A549 (cell line): ENCODE data around the gene CYP3A4. TPM values are rescaled to one million over a fixed set of nuclear protein-coding genes. Genes with fewer than 3 reads are reported as not detected.

Experiments
- ATAC-seq, 2 experiments: fragments of 200-7000 bp in 1 of 2; fragments of >200 bp in 1 of 2; cut with Nextera tagmentation in 1 of 2; cut with Tn5 transposase in 1 of 2; 3 replicates each; pipeline versions ENCODE4 v1.8.0 to v1.9.1; 2018 to 2020; ENCODE audit warnings: mild to moderate bottlenecking in 1 of 2, moderate library complexity in 1 of 2
- CTCF ChIA-PET: fragments of 300-600 bp; sonication (Branson Sonifier 250); formaldehyde crosslinking; extraction: SDS; loops from one replicate; lab custom pipeline; 2021; ENCODE audit warnings: antibody characterized with exemption, inconsistent platforms; lab: Yijun Ruan, JAX
- POLR2A ChIA-PET: fragments of 350-600 bp; formaldehyde crosslinking; extraction: SDS; loops from one replicate; lab custom pipeline; 2021; ENCODE audit warnings: antibody characterized with exemption, inconsistent platforms; lab: Yijun Ruan, JAX
- DNase-seq, 2 experiments: peaks; one replicate each; pipeline versions ENCODE4 v3.0.0 to v3.0.0-alpha.2; 2011 to 2016; ENCODE audit warnings: low read depth in 1 of 2, low spot score in 1 of 2
- FAIRE-seq: peaks from 2 replicates; lab custom pipeline; 2011; peaks lifted over from hg19 to GRCh38; lab: Jason Lieb, UNC
- H3K27ac ChIP-seq, 2 experiments: fragments of >200 bp; sonication (Bioruptor Twin); formaldehyde crosslinking; 3 replicates each; pipeline ENCODE4 v1.5.1; 2016 to 2017
- H3K4me1 ChIP-seq: fragments of >200 bp; sonication (Bioruptor Twin); formaldehyde crosslinking; 3 replicates; pipeline ENCODE4 v1.6.1; 2016
- H3K4me2 ChIP-seq: fragments of >200 bp; sonication (Bioruptor Twin); formaldehyde crosslinking; 3 replicates; pipeline ENCODE4 v1.6.1; 2016
- H3K4me3 ChIP-seq: fragments of >200 bp; sonication (Bioruptor Twin); formaldehyde crosslinking; 3 replicates; pipeline ENCODE4 v1.5.1; 2016
- H3K9me3 ChIP-seq: fragments of >200 bp; sonication (Bioruptor Twin); formaldehyde crosslinking; 3 replicates; pipeline ENCODE4 v1.6.1; 2016
- ATOH8 ChIP-seq: fragments of 250-450 bp; sonication (Bioruptor Pico); IDR thresholded peaks from 2 replicates; pipeline ENCODE4 v1.5.0; 2020; ENCODE audit warnings: low read depth, mild to moderate bottlenecking, moderate library complexity
- BHLHE40 ChIP-seq: IDR thresholded peaks from 2 replicates; pipeline ENCODE4 v1.6.1; 2012; ENCODE audit warnings: low read depth, low read length, inconsistent platforms
- CBX8 ChIP-seq: fragments of 200-600 bp; sonication (generic); IDR thresholded peaks from 2 replicates; pipeline ENCODE4 v1.6.1; 2016
- CHD4 ChIP-seq: fragments of 200-600 bp; sonication (generic); IDR thresholded peaks from 2 replicates; pipeline ENCODE4 v1.6.1; 2016; ENCODE audit warnings: antibody characterized with exemption, mild to moderate bottlenecking, borderline replicate concordance
- EHF ChIP-seq: fragments of 250-450 bp; sonication (Bioruptor Pico); IDR thresholded peaks from 2 replicates; pipeline ENCODE4 v1.5.0; 2020; ENCODE audit warnings: mild to moderate bottlenecking
- EP300 ChIP-seq, 2 experiments: fragments of >200 bp; sonication (Bioruptor Twin); formaldehyde crosslinking; IDR thresholded peaks; 2 replicates in 1 of 2; 3 replicates in 1 of 2; pipeline ENCODE4 v1.6.1; 2016 to 2017
- FOSB ChIP-seq: fragments of 250-450 bp; sonication (Bioruptor Pico); IDR thresholded peaks from 2 replicates; pipeline ENCODE4 v1.5.0; 2020; ENCODE audit warnings: mild to moderate bottlenecking, moderate library complexity
- FOXS1 ChIP-seq: fragments of 250-450 bp; sonication (Bioruptor Pico); IDR thresholded peaks from 2 replicates; pipeline ENCODE4 v1.5.0; 2020; ENCODE audit warnings: mild to moderate bottlenecking, moderate library complexity
- GATA3 ChIP-seq: IDR thresholded peaks from 2 replicates; pipeline ENCODE4 v1.6.1; 2012; ENCODE audit warnings: borderline replicate concordance
- HEYL ChIP-seq: fragments of 250-450 bp; sonication (Bioruptor Pico); IDR thresholded peaks from 2 replicates; pipeline ENCODE4 v1.8.0; 2021; ENCODE audit warnings: mild to moderate bottlenecking, moderate library complexity
- HOXB13 ChIP-seq: fragments of 250-450 bp; sonication (Bioruptor Pico); IDR thresholded peaks from 2 replicates; pipeline ENCODE4 v1.5.0; 2020; ENCODE audit warnings: low read depth, mild to moderate bottlenecking, moderate library complexity
- HOXB5 ChIP-seq: fragments of 250-450 bp; sonication (Bioruptor Pico); IDR thresholded peaks from 2 replicates; pipeline ENCODE4 v1.5.0; 2020; ENCODE audit warnings: mild to moderate bottlenecking, moderate library complexity
- JUN ChIP-seq, 2 experiments: fragments of >200 bp; sonication (Bioruptor Twin); formaldehyde crosslinking; IDR thresholded peaks; 2 replicates in 1 of 2; 3 replicates in 1 of 2; pipeline ENCODE4 v1.6.1; 2016 to 2017
- JUNB ChIP-seq: fragments of >200 bp; sonication (Bioruptor Twin); formaldehyde crosslinking; IDR thresholded peaks from 2 replicates; pipeline ENCODE4 v1.6.1; 2016
- KDM1A ChIP-seq: fragments of 200-600 bp; sonication (generic); IDR thresholded peaks from 2 replicates; pipeline ENCODE4 v1.6.1; 2016; ENCODE audit warnings: low read depth, mild to moderate bottlenecking
- MYC ChIP-seq: IDR thresholded peaks from 2 replicates; pipeline ENCODE4 v1.6.1; 2012; ENCODE audit warnings: mild to moderate bottlenecking, inconsistent platforms, low read length, improper control_type of control experiment, borderline replicate concordance
- NPAS2 ChIP-seq: fragments of 250-450 bp; sonication (Bioruptor Pico); IDR thresholded peaks from 2 replicates; pipeline ENCODE4 v1.8.0; 2022; ENCODE audit warnings: mild to moderate bottlenecking, moderate library complexity, borderline replicate concordance
- NR3C1 ChIP-seq: fragments of >200 bp; sonication (Bioruptor Twin); formaldehyde crosslinking; IDR thresholded peaks from 3 replicates; pipeline ENCODE4 v1.6.1; 2017
- RFX5 ChIP-seq: fragments of 450-650 bp; IDR thresholded peaks from 2 replicates; pipeline ENCODE4 v1.7.1; 2014; ENCODE audit warnings: antibody characterized with exemption, mild to moderate bottlenecking, moderate library complexity
- RNF2 ChIP-seq: fragments of 200-600 bp; sonication (generic); IDR thresholded peaks from 2 replicates; pipeline ENCODE4 v1.6.1; 2016; ENCODE audit warnings: low read depth, mild to moderate bottlenecking, antibody characterized with exemption, moderate library complexity, borderline replicate concordance
- SMC3 ChIP-seq: fragments of >200 bp; sonication (Bioruptor Twin); formaldehyde crosslinking; IDR thresholded peaks from 3 replicates; pipeline ENCODE4 v1.6.1; 2018; ENCODE audit warnings: inconsistent platforms
- ZNF302 ChIP-seq: fragments of 250-450 bp; sonication (Bioruptor Pico); IDR thresholded peaks from 2 replicates; pipeline ENCODE4 v1.9.0; 2021; ENCODE audit warnings: inconsistent platforms, mild to moderate bottlenecking, moderate library complexity
- ZSCAN20 ChIP-seq: fragments of 250-450 bp; sonication (Bioruptor Pico); IDR thresholded peaks from 2 replicates; pipeline ENCODE4 v1.8.0; 2022; ENCODE audit warnings: mild to moderate bottlenecking, moderate library complexity
- WGBS: methylation state at CpG from one replicate; pipeline ENCODE4 v1.1.6; 2017; ENCODE audit errors: missing lambda C conversion rate; 5-methylcytosine and 5-hydroxymethylcytosine counted together
- polyA plus RNA-seq, 4 experiments: library from polyadenylated mRNA; depleted of rRNA in 3 of 4; stranded (reverse); fragments of >200 nt; fragmentation: RNase III in 1 of 4; extraction: RNeasy Plus Mini Kit Qiagen cat#74134 plus additional on column Dnase treatment in 1 of 4; gene quantifications; 2 replicates in 3 of 4; 3 replicates in 1 of 4; pipeline ENCODE4 v1.2.3, GENCODE V29; 2011 to 2017

Gene CYP3A4
- polyA plus RNA-seq, 2 of the 4 experiments (the other 2 are of a cell fraction) = 0.03 TPM; not detected in 1

GRCh38 chr7:99740573-99741440 lies 43.2 kb downstream of the CYP3A4 start:
- DNase-seq = no peak
- Histone ChIP-seq H3K4me3 (no peak overlapping the region), H3K27ac (no peak overlapping the region), H3K4me2 (no peak overlapping the region), H3K9me3 (no peaks in the 10 kb centered on the region), H3K4me1 (no peaks in the 10 kb centered on the region)
- ChIA-PET CTCF (interaction anchor here (0.5 to 1.1 kb wide), 2 partner anchors 129 to 260 kb away, joined by 3 to 4 read pairs; no protein-coding TSS in a partner anchor), POLR2A (interaction anchor here (0.6 to 1.3 kb wide), 2 partner anchors 124 to 339 kb away, joined by 3 to 11 read pairs; partner anchors contain the start of gene ZSCAN25)
- FAIRE-seq = no peak
- TF ChIP-seq CBX8 = no peak
- no peak for TF ChIP-seq CHD4
- no peak for TF ChIP-seq HOXB13 (CRISPR knock-in tag)
- no peak for TF ChIP-seq RNF2
- no peak for TF ChIP-seq NPAS2
- TF ChIP-seq HEYL = no peak
- no peak for TF ChIP-seq FOSB (CRISPR knock-in tag)
- no peak for TF ChIP-seq EP300 (IDR thresholded peaks at IDR 0.05)
- TF ChIP-seq BHLHE40 = no peak
- no peak for TF ChIP-seq NR3C1
- no peak for TF ChIP-seq ZNF302 (CRISPR knock-in tag)
- WGBS = 74% methylated on average over 5 of the region's 5 CpGs
- no peak for ATAC-seq

- TF ChIP-seq FOXS1 (CRISPR knock-in tag) (no peak), ZSCAN20 (CRISPR knock-in tag) (no peak), CBX8 (no peak), CHD4 (no peak), BHLHE40 (no peak), EHF (CRISPR knock-in tag) (no peak), RNF2 (no peak), KDM1A (no peak), RFX5 (no peak), HOXB5 (no peak), GATA3 (no peak), JUNB (no peak), NPAS2 (no peak), ATOH8 (CRISPR knock-in tag) (no peak), JUN (IDR thresholded peaks at IDR 0.05) (no peak), SMC3 (no peak), NR3C1 (no peak), MYC (no peak)
- CTCF ChIA-PET = interaction anchor here (1.1 to 1.4 kb wide), 2 partner anchors 129 to 255 kb away, joined by 3 read pairs; no protein-coding TSS in a partner anchor
- Histone ChIP-seq H3K27ac (no peak overlapping the region), H3K4me1 (no peaks in the 10 kb centered on the region), H3K4me2 (no peak overlapping the region), H3K9me3 (no peaks in the 10 kb centered on the region), H3K4me3 (no peak overlapping the region)
- ATAC-seq (no peak), FAIRE-seq (no peak), DNase-seq (no peak)
- 70% methylated on average over 2 of the region's 2 CpGs for WGBS
- POLR2A ChIA-PET = interaction anchor here (1.3 kb wide), 1 partner anchor 123 kb away, joined by 3 read pairs; the partner anchor contains the start of gene ZSCAN25
Measured at GRCh38 chr7:99739699-99740572, 44.0 kb downstream of the CYP3A4 start.
